GM23338 (cell line): Measurements from ENCODE around the gene PLEKHM2. TPM values are rescaled to one million over a fixed set of nuclear protein-coding genes. Genes with fewer than 3 reads are reported as not detected.

Source experiments
- ATAC-seq: fragments of 200-7000 bp; cut with Tn5 transposase; 3 replicates; pipeline ENCODE4 v1.9.1; 2020
- DNase-seq: peaks from one replicate; pipeline ENCODE4 v3.0.0-alpha.2; 2015; ENCODE audit warnings: low spot score
- H2AFZ ChIP-seq: fragments of 200-600 bp; sonication (generic); 2 replicates; pipeline ENCODE4 v1.8.0; 2016; ENCODE audit warnings: antibody characterized with exemption, mild to moderate bottlenecking, moderate library complexity
- H3F3A ChIP-seq: fragments of 200-600 bp; sonication (generic); replicated peaks from 2 replicates; pipeline ENCODE4 v1.8.0; 2017; ENCODE audit warnings: antibody characterized with exemption, mixed run types, low read depth
- H3K27ac ChIP-seq: fragments of 200-600 bp; sonication (generic); 2 replicates; pipeline ENCODE4 v1.6.1; 2016; ENCODE audit warnings: low read depth
- H3K27me3 ChIP-seq: fragments of 200-600 bp; sonication (generic); 2 replicates; pipeline ENCODE4 v1.8.0; 2016; ENCODE audit warnings: mild to moderate bottlenecking, mixed run types, moderate library complexity; ENCODE audit not compliant: insufficient read depth
- H3K36me3 ChIP-seq: fragments of 200-600 bp; sonication (generic); 2 replicates; pipeline ENCODE4 v1.8.0; 2016; ENCODE audit warnings: mild to moderate bottlenecking; ENCODE audit not compliant: insufficient read depth
- H3K4me1 ChIP-seq: fragments of 200-600 bp; sonication (generic); 2 replicates; pipeline ENCODE4 v1.8.0; 2016; ENCODE audit warnings: mild to moderate bottlenecking, moderate library complexity; ENCODE audit not compliant: insufficient read depth
- H3K4me2 ChIP-seq: fragments of 200-600 bp; sonication (generic); 2 replicates; pipeline ENCODE4 v1.7.1; 2017; ENCODE audit warnings: mixed run types
- H3K4me3 ChIP-seq: fragments of 200-600 bp; sonication (generic); 2 replicates; pipeline ENCODE4 v1.6.1; 2016; ENCODE audit warnings: mixed run types
- H3K79me2 ChIP-seq: fragments of 200-600 bp; sonication (generic); replicated peaks from 2 replicates; pipeline ENCODE4 v1.8.0; 2017; ENCODE audit warnings: mild to moderate bottlenecking; ENCODE audit not compliant: insufficient read depth
- H3K9me2 ChIP-seq: fragments of 200-600 bp; sonication (generic); 2 replicates; pipeline ENCODE4 v1.8.0; 2017; ENCODE audit not compliant: insufficient read depth
- H4K20me1 ChIP-seq: fragments of 200-600 bp; sonication (generic); replicated peaks from 2 replicates; pipeline ENCODE4 v1.8.0; 2017; ENCODE audit warnings: mild to moderate bottlenecking; ENCODE audit not compliant: insufficient read depth
- H3K27ac Mint-ChIP-seq: 2 replicates; pipeline ENCODE4 v1.8.0; 2020; ENCODE audit warnings: inconsistent platforms, mild to moderate bottlenecking, moderate library complexity, mixed read lengths
- H3K27me3 Mint-ChIP-seq: 3 replicates; pipeline ENCODE4 v1.8.0; 2022; ENCODE audit warnings: low read depth, mild to moderate bottlenecking, moderate library complexity, mixed read lengths, inconsistent platforms; ENCODE audit not compliant: insufficient read depth, poor library complexity
- H3K36me3 Mint-ChIP-seq: 3 replicates; pipeline ENCODE4 v1.8.0; 2021; ENCODE audit warnings: low read depth, mild to moderate bottlenecking, inconsistent platforms, moderate library complexity, mixed read lengths
- H3K4me1 Mint-ChIP-seq: 3 replicates; pipeline ENCODE4 v1.8.0; 2020; ENCODE audit warnings: mild to moderate bottlenecking, inconsistent platforms, mixed read lengths
- H3K4me3 Mint-ChIP-seq: 3 replicates; pipeline ENCODE4 v1.8.0; 2021; ENCODE audit warnings: moderate library complexity, mild to moderate bottlenecking, inconsistent platforms, mixed read lengths
- H3K9me3 Mint-ChIP-seq: 3 replicates; pipeline ENCODE4 v1.8.0; 2020; ENCODE audit warnings: moderate library complexity, mild to moderate bottlenecking, inconsistent platforms, mixed read lengths
- CREB1 ChIP-seq: fragments of 250-450 bp; sonication (Bioruptor Pico); IDR thresholded peaks from 2 replicates; pipeline ENCODE4 v1.5.0; 2020; ENCODE audit warnings: low read depth, mild to moderate bottlenecking, moderate library complexity
- CTCF ChIP-seq, 2 experiments: fragments of 200-600 bp in 1 of 2; sonication (generic) in 1 of 2; conservative IDR thresholded peaks; 2 replicates each; pipeline versions ENCODE4 v1.5.1 to v1.6.1; 2016 to 2017; ENCODE audit warnings: antibody characterized with exemption in 2 of 2, low read depth in 2 of 2, mild to moderate bottlenecking in 2 of 2, moderate library complexity in 1 of 2
- EZH2phosphoT487 ChIP-seq: fragments of 200-600 bp; sonication (generic); IDR thresholded peaks from one replicate; pipeline ENCODE4 v1.8.1; 2018; ENCODE audit warnings: antibody characterized with exemption; ENCODE audit not compliant: unreplicated experiment
- JUNB ChIP-seq: IDR thresholded peaks from one replicate; pipeline ENCODE4 v1.6.1; 2016; ENCODE audit warnings: antibody characterized with exemption; ENCODE audit not compliant: unreplicated experiment
- NANOG ChIP-seq: IDR thresholded peaks from 2 replicates; pipeline ENCODE4 v1.6.1; 2016; ENCODE audit warnings: antibody characterized with exemption, borderline replicate concordance
- POLR2AphosphoS5 ChIP-seq: IDR thresholded peaks from 2 replicates; pipeline ENCODE4 v1.6.1; 2016; ENCODE audit warnings: antibody characterized with exemption, low read depth
- REST ChIP-seq: IDR thresholded peaks from one replicate; pipeline ENCODE4 v1.6.1; 2018; ENCODE audit warnings: antibody characterized with exemption; ENCODE audit not compliant: unreplicated experiment
- STAT1 ChIP-seq: IDR thresholded peaks from one replicate; pipeline ENCODE4 v1.6.1; 2016; ENCODE audit warnings: antibody characterized with exemption; ENCODE audit not compliant: unreplicated experiment
- ZNF331 ChIP-seq: fragments of 250-450 bp; sonication (Bioruptor Pico); IDR thresholded peaks from 2 replicates; pipeline ENCODE4 v1.5.0; 2020; ENCODE audit warnings: low read depth, mild to moderate bottlenecking, moderate library complexity
- polyA plus RNA-seq: library from polyadenylated mRNA; unstranded; fragments of >200 nt; fragmentation: Nextera tagmentation; extraction: Ambion mirVana; gene quantifications from 2 replicates; pipeline ENCODE4 v1.2.1, GENCODE V29; 2016
- total RNA-seq: library from RNA; depleted of rRNA; stranded (reverse); fragments of >200 nt; shearing (Covaris generic); gene quantifications from 2 replicates; pipeline ENCODE4 v1.2.3, GENCODE V29; 2014

Gene PLEKHM2
- total and polyA plus RNA-seq, 2 experiments from 2014 or later = 11.2 to 40.0 TPM

GRCh38 chr1:15684468-15685291 is 560 bp downstream of the PLEKHM2 start:
- H4K20me1 ChIP-seq = peaks cover 5% of the 10 kb centered on the region
- no peak overlapping the region for H3K27ac ChIP-seq
- H3K36me3 ChIP-seq = no peaks in the 10 kb centered on the region
- H3K4me2 ChIP-seq = peak overlapping the region; percentile 92
- DNase-seq = peak; percentile 54
- H2AFZ ChIP-seq = peak overlapping the region; percentile 90
- H3K27me3 ChIP-seq = no peaks in the 10 kb centered on the region
- peak overlapping the region; percentile 87 for H3K4me3 Mint-ChIP-seq
- peaks cover 10% of the 10 kb centered on the region for H3K4me1 ChIP-seq
- H3K27me3 Mint-ChIP-seq = peaks cover 6% of the 10 kb centered on the region
- H3K4me3 ChIP-seq = peak overlapping the region; percentile 85
- no peaks in the 10 kb centered on the region for H3K9me3 Mint-ChIP-seq
- ATAC-seq = peak; percentile 71
- 0 out of 2 replicates have a peak, but pooled peaks cover 7% of the 10 kb centered on the region for H3F3A ChIP-seq
- no peaks in the 10 kb centered on the region for H3K9me2 ChIP-seq
- peaks cover 45% of the 10 kb centered on the region for H3K79me2 ChIP-seq
- no peak overlapping the region for H3K27ac Mint-ChIP-seq
- H3K4me1 Mint-ChIP-seq = peaks cover 20% of the 10 kb centered on the region
- TF ChIP-seq STAT1 (no peak), CTCF (conservative IDR thresholded peaks at IDR 0.05; ENCODE audit: low read depth in 2 of 2) (no peak), REST (no peak), NANOG (no peak), JUNB (no peak)
- 0 out of 3 replicates have a peak, but pooled peaks cover 5% of the 10 kb centered on the region for H3K36me3 Mint-ChIP-seq

DNA sequence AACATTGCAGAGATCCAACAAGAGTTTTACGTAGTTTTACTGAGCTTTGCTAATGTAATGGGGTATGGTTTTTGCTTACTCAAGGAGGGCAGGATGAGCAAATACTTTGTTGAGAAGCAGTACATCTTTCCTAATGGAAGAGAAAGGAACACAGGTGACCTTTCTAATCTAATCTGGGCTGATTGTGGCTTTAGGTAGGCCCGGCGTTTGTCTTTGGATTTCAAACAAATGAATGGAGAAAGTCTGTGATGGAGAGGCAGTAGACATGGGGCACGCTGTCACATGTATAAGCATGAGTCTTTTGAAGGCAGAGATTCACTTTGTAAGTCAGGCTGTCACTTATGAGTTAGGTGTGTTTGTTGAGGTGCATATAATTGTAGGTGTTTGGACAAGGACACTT is 1.7 kb downstream of the PLEKHM2 start:
- peaks cover 52% of the 10 kb centered on the region for H3K79me2 ChIP-seq
- no peaks in the 10 kb centered on the region for H3K9me2 ChIP-seq
- Mint-ChIP-seq H3K27ac (no peak overlapping the region), H3K4me1 (peaks cover 17% of the 10 kb centered on the region), H3K4me3 (peak overlapping the region; percentile 87), H3K36me3 (0 out of 3 replicates have a peak, but pooled peaks cover 5% of the 10 kb centered on the region), H3K27me3 (peaks cover 6% of the 10 kb centered on the region), H3K9me3 (no peaks in the 10 kb centered on the region)
- 0 out of 2 replicates have a peak, but pooled peaks cover 7% of the 10 kb centered on the region for H3F3A ChIP-seq
- H4K20me1 ChIP-seq = peaks cover 12% of the 10 kb centered on the region
- H3K36me3 ChIP-seq = no peaks in the 10 kb centered on the region
- peak overlapping the region; percentile 85; the same call in 1 of the 2 replicates for H3K4me3 ChIP-seq
- H3K4me1 ChIP-seq = peaks cover 10% of the 10 kb centered on the region
- ATAC-seq (no peak), DNase-seq (no peak)
- no peak overlapping the region for H2AFZ ChIP-seq
- 0 out of 2 replicates have a peak overlapping the region, but pooled peaks have one; percentile 5 for H3K27ac ChIP-seq
- H3K4me2 ChIP-seq = peak overlapping the region; percentile 92
- no peaks in the 10 kb centered on the region for H3K27me3 ChIP-seq
- no peak for TF ChIP-seq ZNF331
- no peak for TF ChIP-seq CTCF (conservative IDR thresholded peaks at IDR 0.05; ENCODE audit: low read depth in 2 of 2)
- TF ChIP-seq NANOG = no peak
- no peak for TF ChIP-seq CREB1 (CRISPR knock-in tag)
- TF ChIP-seq POLR2AphosphoS5 = no peak
- TF ChIP-seq EZH2phosphoT487 = no peak
